Epithelial cell of esophagus (primary cell): ENCODE data around the gene ACVR1B.

Source experiments
- DNase-seq: peaks from one replicate; pipeline ENCODE4 v3.0.0; 2010; ENCODE audit warnings: low read depth
- H3K4me3 ChIP-seq: 2 replicates; pipeline ENCODE4 v1.5.1; 2011; ENCODE audit warnings: mild to moderate bottlenecking, low read length, control low read depth
- CTCF ChIP-seq: IDR thresholded peaks from 2 replicates; pipeline ENCODE4 v1.5.1; 2011; ENCODE audit warnings: low read depth, mild to moderate bottlenecking, low read length, control low read depth, inconsistent platforms; ENCODE audit not compliant: insufficient read depth; ENCODE audit errors: missing control alignments

ACVR1B gene

GRCh38 chr12:52041035-52041434 lies 89.5 kb downstream of the ACVR1B start:
- no peak for TF ChIP-seq CTCF
- H3K4me3 ChIP-seq = no peak overlapping the region
- DNase-seq = no peak

- DNase-seq = peak; percentile 36
- no peak for TF ChIP-seq CTCF
- H3K4me3 ChIP-seq = no peak overlapping the region
Measured at GRCh38 chr12:52041695-52042123, 90.2 kb downstream of the ACVR1B start.

- no peak overlapping the region for H3K4me3 ChIP-seq
- TF ChIP-seq CTCF = no peak
- DNase-seq = no peak
Measured at GRCh38 chr12:52042706-52043385, 91.3 kb downstream of the ACVR1B start.

GRCh38 chr12:52043386-52044212 lies 92.1 kb downstream of the ACVR1B start:
- TF ChIP-seq CTCF = no peak
- H3K4me3 ChIP-seq = no peak overlapping the region

GRCh38 chr12:52044292-52044983 lies 92.9 kb downstream of the ACVR1B start:
- no peak for DNase-seq
- H3K4me3 ChIP-seq = no peak overlapping the region
- no peak for TF ChIP-seq CTCF

More at GRCh38 chr12:52043386-52044212, 92.1 kb downstream of the ACVR1B start:
- no peak for DNase-seq

- no peak for DNase-seq
- H3K4me3 ChIP-seq = no peak overlapping the region
- no peak for TF ChIP-seq CTCF
Measured at GRCh38 chr12:52045794-52046199, 94.3 kb downstream of the ACVR1B start.
